Hepatocyte (in vitro differentiated cells): Measurements from ENCODE around the gene EPAS1.

Source experiments
- EZH2 ChIP-seq: fragments of 200-600 bp; sonication (generic); IDR thresholded peaks from 2 replicates; pipeline ENCODE4 v1.6.1; 2016; ENCODE audit warnings: antibody characterized with exemption, mild to moderate bottlenecking, borderline replicate concordance
- TF ChIP-seq, protein P1 (sequence below): fragments of 200-600 bp; sonication (generic); IDR thresholded peaks from 2 replicates; pipeline ENCODE4 v1.5.1; 2016; ENCODE audit warnings: antibody characterized with exemption, mild to moderate bottlenecking; ENCODE audit not compliant: poor library complexity

DNA sequence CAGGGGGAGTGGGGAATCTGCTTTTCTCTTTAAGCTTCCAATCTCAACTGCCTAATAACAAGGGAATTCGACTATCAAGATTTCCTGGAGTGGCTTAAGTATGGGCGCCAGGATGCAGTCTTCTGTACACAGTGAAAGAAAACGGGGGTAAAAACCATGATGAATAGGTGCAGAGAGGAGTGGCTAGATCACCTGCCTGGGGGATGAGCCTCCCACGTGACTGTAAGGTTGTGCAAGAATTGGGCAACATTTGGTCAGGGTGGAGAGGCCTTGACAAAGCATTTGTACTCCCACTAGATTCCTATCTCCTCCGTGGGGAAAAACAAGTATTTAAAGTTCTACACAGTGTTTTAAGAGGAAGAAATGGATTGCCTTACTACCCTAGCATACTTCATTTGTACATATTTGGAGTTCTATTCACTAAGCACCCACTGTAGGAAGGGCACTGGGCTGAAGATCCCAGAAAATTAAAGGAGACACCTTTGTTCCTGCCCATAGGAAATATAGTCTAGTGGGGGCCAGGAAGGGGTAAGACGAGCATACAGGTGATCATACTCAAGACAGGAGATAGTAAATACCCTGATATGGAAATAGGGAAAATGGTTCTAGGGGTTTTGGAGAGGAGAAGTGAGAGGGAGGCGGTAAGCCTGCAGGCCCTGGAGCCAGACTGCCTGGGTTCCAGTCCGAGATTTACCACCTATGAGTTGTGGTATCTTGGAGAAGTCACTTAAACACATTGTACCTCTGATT, 29.2 kb downstream of the EPAS1 start:
- TF ChIP-seq, protein P1, sequence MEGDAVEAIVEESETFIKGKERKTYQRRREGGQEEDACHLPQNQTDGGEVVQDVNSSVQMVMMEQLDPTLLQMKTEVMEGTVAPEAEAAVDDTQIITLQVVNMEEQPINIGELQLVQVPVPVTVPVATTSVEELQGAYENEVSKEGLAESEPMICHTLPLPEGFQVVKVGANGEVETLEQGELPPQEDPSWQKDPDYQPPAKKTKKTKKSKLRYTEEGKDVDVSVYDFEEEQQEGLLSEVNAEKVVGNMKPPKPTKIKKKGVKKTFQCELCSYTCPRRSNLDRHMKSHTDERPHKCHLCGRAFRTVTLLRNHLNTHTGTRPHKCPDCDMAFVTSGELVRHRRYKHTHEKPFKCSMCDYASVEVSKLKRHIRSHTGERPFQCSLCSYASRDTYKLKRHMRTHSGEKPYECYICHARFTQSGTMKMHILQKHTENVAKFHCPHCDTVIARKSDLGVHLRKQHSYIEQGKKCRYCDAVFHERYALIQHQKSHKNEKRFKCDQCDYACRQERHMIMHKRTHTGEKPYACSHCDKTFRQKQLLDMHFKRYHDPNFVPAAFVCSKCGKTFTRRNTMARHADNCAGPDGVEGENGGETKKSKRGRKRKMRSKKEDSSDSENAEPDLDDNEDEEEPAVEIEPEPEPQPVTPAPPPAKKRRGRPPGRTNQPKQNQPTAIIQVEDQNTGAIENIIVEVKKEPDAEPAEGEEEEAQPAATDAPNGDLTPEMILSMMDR: no peak
- no peak for TF ChIP-seq EZH2
